C4-2B (cell line): Measurements from ENCODE around the gene PRKCA.

Experiments used
- CTCF ChIP-seq: fragments of 450-650 bp; conservative IDR thresholded peaks from 2 replicates; pipeline ENCODE4 v1.5.1; 2017; ENCODE audit warnings: mild to moderate bottlenecking
- ZFX ChIP-seq: fragments of 450-650 bp; IDR thresholded peaks from 2 replicates; pipeline ENCODE4 v1.6.1; 2017

- TF ChIP-seq CTCF (no peak), ZFX (no peak)
Observed at GRCh38 chr17:66432996-66433551, 130.7 kb downstream of the PRKCA start.
